SK-N-SH (cell line): ENCODE results near the gene DHX35. TPM values are rescaled to one million over a fixed set of nuclear protein-coding genes. Genes with fewer than 3 reads are reported as not detected.

ENCODE experiments used
- CTCF ChIA-PET: fragments of 300-600, 350-600 bp; formaldehyde crosslinking; extraction: SDS; loops from one replicate; lab custom pipeline; 2021; lab: Yijun Ruan, JAX
- POLR2A ChIA-PET: fragments of 350-600 bp; sonication (Branson Sonifier 250); formaldehyde crosslinking; extraction: SDS; loops from one replicate; lab custom pipeline; 2020; ENCODE audit warnings: antibody characterized with exemption, inconsistent platforms; lab: Yijun Ruan, JAX
- DNase-seq: peaks from one replicate; pipeline ENCODE4 v3.0.0; 2012
- H2AFZ ChIP-seq: fragments of 200-600 bp; sonication (generic); 2 replicates; pipeline ENCODE4 v1.8.1; 2016; ENCODE audit warnings: antibody characterized with exemption, mild to moderate bottlenecking, low read depth
- H3F3A ChIP-seq: fragments of 200-600 bp; sonication (generic); replicated peaks from 2 replicates; pipeline ENCODE3; 2016; ENCODE audit warnings: antibody characterized with exemption, mild to moderate bottlenecking; ENCODE audit not compliant: insufficient read depth
- H3K27ac ChIP-seq, 2 experiments: fragments of 200-500 bp in 1 of 2; fragments of 200-600 bp in 1 of 2; sonication (Bioruptor generic) in 1 of 2; sonication (generic), shearing (Covaris generic) in 1 of 2; 2 replicates each; pipeline versions ENCODE4 v1.5.1 to v1.6.1; 2014 to 2016; ENCODE audit warnings: low read depth in 2 of 2, inconsistent platforms in 1 of 2, low read length in 1 of 2, mild to moderate bottlenecking in 1 of 2, mixed read lengths in 1 of 2
- H3K27me3 ChIP-seq: fragments of 200-600 bp; sonication (generic), shearing (Covaris generic); 2 replicates; pipeline ENCODE4 v1.6.1; 2016; ENCODE audit warnings: mixed run types; ENCODE audit not compliant: insufficient read depth
- H3K36me3 ChIP-seq, 2 experiments: fragments of 200-500 bp in 1 of 2; fragments of 200-600 bp in 1 of 2; sonication (Bioruptor generic) in 1 of 2; sonication (generic) in 1 of 2; replicated peaks in 1 of 2; 2 replicates each; pipeline versions ENCODE3 to v1.5.1; 2014 to 2016; ENCODE audit warnings: low read length in 1 of 2, mild to moderate bottlenecking in 1 of 2; ENCODE audit not compliant: insufficient read depth in 2 of 2, control insufficient read depth in 1 of 2
- H3K4me1 ChIP-seq, 2 experiments: fragments of 200-500 bp in 1 of 2; fragments of 200-600 bp in 1 of 2; sonication (Bioruptor generic) in 1 of 2; sonication (generic), shearing (Covaris generic) in 1 of 2; 2 replicates each; pipeline versions ENCODE4 v1.5.1 to v1.6.1; 2014 to 2016; ENCODE audit warnings: low read depth in 1 of 2, low read length in 1 of 2, mixed run types in 1 of 2; ENCODE audit not compliant: insufficient read depth in 2 of 2, control insufficient read depth in 1 of 2
- H3K4me2 ChIP-seq: fragments of 200-600 bp; sonication (generic), shearing (Covaris generic); 2 replicates; pipeline ENCODE4 v1.6.1; 2017; ENCODE audit warnings: mixed run types
- H3K4me3 ChIP-seq, 2 experiments: fragments of 200-500 bp in 1 of 2; fragments of 200-600 bp in 1 of 2; sonication (Bioruptor generic) in 1 of 2; sonication (generic), shearing (Covaris generic) in 1 of 2; 2 replicates each; pipeline versions ENCODE4 v1.5.1 to v1.8.1; 2014 to 2016; ENCODE audit warnings: low read depth in 2 of 2, inconsistent platforms in 1 of 2, low read length in 1 of 2, mild to moderate bottlenecking in 1 of 2, mixed read lengths in 1 of 2, moderate library complexity in 1 of 2
- H3K79me2 ChIP-seq: fragments of 200-600 bp; sonication (generic); 2 replicates; pipeline ENCODE4 v1.8.1; 2017; ENCODE audit warnings: mild to moderate bottlenecking; ENCODE audit not compliant: insufficient read depth
- H3K9ac ChIP-seq: fragments of 200-600 bp; sonication (generic); 2 replicates; pipeline ENCODE4 v1.6.1; 2017; ENCODE audit warnings: mixed run types
- H3K9me2 ChIP-seq: fragments of 200-600 bp; sonication (generic); 2 replicates; pipeline ENCODE4 v1.6.1; 2017; ENCODE audit warnings: mixed run types
- H3K9me3 ChIP-seq: fragments of 200-600 bp; sonication (generic); 2 replicates; pipeline ENCODE4 v1.6.1; 2017; ENCODE audit warnings: mixed run types, mild to moderate bottlenecking, moderate library complexity
- H4K20me1 ChIP-seq: fragments of 200-600 bp; sonication (generic); 2 replicates; pipeline ENCODE4 v1.6.1; 2017; ENCODE audit warnings: mild to moderate bottlenecking, mixed run types; ENCODE audit not compliant: insufficient read depth
- ELF1 ChIP-seq: IDR thresholded peaks from 2 replicates; pipeline ENCODE4 v1.4.0; 2012
- EZH2phosphoT487 ChIP-seq: fragments of 200-600 bp; sonication (generic); IDR thresholded peaks from 2 replicates; pipeline ENCODE4 v1.6.1; 2017; ENCODE audit warnings: low read depth, mixed run types, mild to moderate bottlenecking, antibody characterized with exemption, moderate library complexity, borderline replicate concordance
- GABPA ChIP-seq: IDR thresholded peaks from 2 replicates; pipeline ENCODE4 v1.4.0; 2012; ENCODE audit warnings: low read depth, mild to moderate bottlenecking
- GATA2 ChIP-seq: sonication (generic); formaldehyde crosslinking; IDR thresholded peaks from 2 replicates; pipeline ENCODE4 v1.5.0; 2020; ENCODE audit warnings: mild to moderate bottlenecking, missing genetic modification reagents
- POLR2AphosphoS5 ChIP-seq: IDR thresholded peaks from 2 replicates; pipeline ENCODE4 v1.6.1; 2012; ENCODE audit warnings: low read depth, low read length
- RCOR1 ChIP-seq: fragments of 150-350 bp; IDR thresholded peaks from 2 replicates; pipeline ENCODE4 v1.6.1; 2017; ENCODE audit warnings: antibody characterized with exemption, low read length
- RFX5 ChIP-seq: IDR thresholded peaks from 2 replicates; pipeline ENCODE4 v1.6.1; 2012; ENCODE audit warnings: mild to moderate bottlenecking, improper control_type of control experiment, low read length
- SIN3A ChIP-seq: IDR thresholded peaks from 2 replicates; pipeline ENCODE4 v1.6.1; 2012; ENCODE audit warnings: low read depth, mild to moderate bottlenecking, low read length, moderate library complexity, borderline replicate concordance
- SMC3 ChIP-seq: IDR thresholded peaks from 2 replicates; pipeline ENCODE4 v1.6.1; 2012; ENCODE audit warnings: low read depth, low read length, improper control_type of control experiment
- YY1 ChIP-seq: IDR thresholded peaks from 2 replicates; pipeline ENCODE4 v1.4.0; 2012; ENCODE audit warnings: low read depth, mild to moderate bottlenecking
- WGBS: methylation state at CpG from one replicate; pipeline ENCODE4 v1.1.6; 2017; ENCODE audit warnings: low lambda C conversion rate; 5-methylcytosine and 5-hydroxymethylcytosine counted together
- polyA plus RNA-seq, 3 experiments: library from polyadenylated mRNA; depleted of rRNA; stranded (reverse); fragments of >200 nt; gene quantifications; 2 replicates each; pipeline ENCODE4 v1.2.3, GENCODE V29; 2012
- TF ChIP-seq, protein P1 (sequence below): IDR thresholded peaks from 2 replicates; pipeline ENCODE4 v1.4.0; 2012; ENCODE audit warnings: low read depth, borderline replicate concordance
- TF ChIP-seq, protein P2 (sequence below): IDR thresholded peaks from 2 replicates; pipeline ENCODE4 v1.4.0; 2012; ENCODE audit warnings: low read depth

The DHX35 gene
- polyA plus RNA-seq, 1 of the 3 experiments (the other 2 are of a cell fraction), result 17.1 TPM

DNA sequence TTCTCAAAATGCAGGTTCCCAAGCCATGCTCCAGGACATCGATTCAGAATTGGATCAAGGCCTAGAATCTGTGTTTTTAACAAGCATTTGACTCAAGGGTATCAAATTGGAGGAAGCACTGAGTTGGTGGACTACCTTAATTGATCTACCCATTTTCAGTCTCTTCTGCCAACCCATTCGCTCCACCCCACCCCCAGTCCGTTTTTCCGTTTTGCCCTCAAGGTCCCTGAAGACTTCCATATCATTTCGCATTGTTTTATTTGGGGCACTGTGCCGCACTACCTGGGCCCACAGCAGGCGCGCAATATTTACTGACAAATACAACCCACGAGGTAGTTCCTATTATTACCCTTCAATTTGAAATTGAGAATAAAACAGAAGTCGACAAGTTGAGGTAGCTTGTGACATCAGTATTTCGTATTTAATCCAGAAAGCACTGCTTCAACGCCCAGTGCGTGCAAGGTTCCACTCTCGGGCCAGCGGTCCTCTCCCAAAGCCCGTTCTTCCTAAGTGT, 557 bp upstream of the DHX35 start:
- Histone ChIP-seq H3K27ac (peak overlapping the region; percentile 15 to 76), H3K9ac (peak overlapping the region; percentile 49; the same call in 1 of the 2 replicates), H4K20me1 (no peaks in the 10 kb centered on the region), H3K27me3 (no peaks in the 10 kb centered on the region), H3K79me2 (peaks cover 43% of the 10 kb centered on the region), H2AFZ (peak overlapping the region; percentile 93), H3K4me2 (peak overlapping the region; percentile 50), H3K4me3 (peak overlapping the region; percentile 56 to 100), H3K4me1 (peaks cover 7 to 9% of the 10 kb centered on the region in 2 experiments; a peak in 3 of 4 replicates), H3K36me3 (peaks cover 7 to 9% of the 10 kb centered on the region in 2 experiments), H3K9me2 (no peaks in the 10 kb centered on the region), H3K9me3 (no peaks in the 10 kb centered on the region), H3F3A (peaks cover 13% of the 10 kb centered on the region)
- TF ChIP-seq POLR2AphosphoS5 (no peak), SMC3 (no peak), RCOR1 (no peak), GABPA (no peak), ELF1 (no peak), EZH2phosphoT487 (no peak)
- TF ChIP-seq, protein P1, sequence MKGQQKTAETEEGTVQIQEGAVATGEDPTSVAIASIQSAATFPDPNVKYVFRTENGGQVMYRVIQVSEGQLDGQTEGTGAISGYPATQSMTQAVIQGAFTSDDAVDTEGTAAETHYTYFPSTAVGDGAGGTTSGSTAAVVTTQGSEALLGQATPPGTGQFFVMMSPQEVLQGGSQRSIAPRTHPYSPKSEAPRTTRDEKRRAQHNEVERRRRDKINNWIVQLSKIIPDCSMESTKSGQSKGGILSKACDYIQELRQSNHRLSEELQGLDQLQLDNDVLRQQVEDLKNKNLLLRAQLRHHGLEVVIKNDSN, result no peak
- ChIA-PET CTCF (interaction anchor here (0.6 to 2.7 kb wide), 10 partner anchors 8 to 316 kb away, joined by 3 to 20 read pairs (median 4); partner anchors contain the start of gene FAM83D), POLR2A (interaction anchor here (0.9 to 1.7 kb wide), 7 partner anchors 11 to 91 kb away, joined by 3 to 20 read pairs (median 4); partner anchors contain the start of gene FAM83D)
- 36% methylated on average over 16 of the region's 16 CpGs for WGBS
- no peak for DNase-seq

DNA sequence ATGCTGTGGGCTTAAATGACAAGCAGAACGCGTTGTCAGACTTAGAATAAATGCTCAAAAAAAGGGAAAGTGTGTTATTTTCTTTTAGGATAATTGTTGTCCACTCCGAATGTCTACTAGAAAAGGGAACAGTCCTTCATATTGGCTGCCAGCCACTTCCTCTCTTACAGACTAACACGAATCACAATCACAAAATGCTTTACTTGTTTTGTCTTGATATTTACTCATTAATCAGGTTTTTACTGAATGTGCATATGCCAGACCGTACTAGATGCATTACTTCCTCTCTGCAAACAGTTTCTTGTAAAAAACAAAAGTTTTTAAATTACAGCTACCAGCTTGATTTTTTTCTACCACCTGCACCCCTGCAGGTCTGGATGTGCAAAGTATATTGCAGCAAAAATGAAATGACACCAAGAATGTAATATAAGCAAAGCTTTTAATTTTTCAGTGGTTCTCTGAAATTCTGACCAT, 821 bp downstream of the DHX35 start:
- ChIA-PET POLR2A (interaction anchor here (0.9 to 1.7 kb wide), 4 partner anchors 10 to 289 kb away, joined by 3 to 20 read pairs (median 4); partner anchors contain the start of gene FAM83D), CTCF (interaction anchor here (0.6 to 2.7 kb wide), 10 partner anchors 9 to 318 kb away, joined by 3 to 20 read pairs (median 4); partner anchors contain the start of gene FAM83D)
- Histone ChIP-seq H3K27ac (peak overlapping the region; percentile 89 to 93), H3K9me2 (no peaks in the 10 kb centered on the region), H3K9ac (peak overlapping the region; percentile 92), H3F3A (peaks cover 10% of the 10 kb centered on the region), H3K4me2 (peak overlapping the region; percentile 79), H3K9me3 (no peaks in the 10 kb centered on the region), H2AFZ (peak overlapping the region; percentile 85; the same call in 1 of the 2 replicates), H4K20me1 (no peaks in the 10 kb centered on the region), H3K4me3 (peak overlapping the region; percentile 93 to 100), H3K27me3 (no peaks in the 10 kb centered on the region), H3K79me2 (peaks cover 57% of the 10 kb centered on the region), H3K36me3 (peaks cover 7 to 13% of the 10 kb centered on the region in 2 experiments), H3K4me1 (peaks cover 7 to 9% of the 10 kb centered on the region in 2 experiments; a peak in 3 of 4 replicates)
- WGBS, result 9% methylated on average over 5 of the region's 5 CpGs
- TF ChIP-seq, protein P2, sequence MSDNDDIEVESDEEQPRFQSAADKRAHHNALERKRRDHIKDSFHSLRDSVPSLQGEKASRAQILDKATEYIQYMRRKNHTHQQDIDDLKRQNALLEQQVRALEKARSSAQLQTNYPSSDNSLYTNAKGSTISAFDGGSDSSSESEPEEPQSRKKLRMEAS, result no peak
- no peak for TF ChIP-seq YY1
- no peak for DNase-seq

DNA sequence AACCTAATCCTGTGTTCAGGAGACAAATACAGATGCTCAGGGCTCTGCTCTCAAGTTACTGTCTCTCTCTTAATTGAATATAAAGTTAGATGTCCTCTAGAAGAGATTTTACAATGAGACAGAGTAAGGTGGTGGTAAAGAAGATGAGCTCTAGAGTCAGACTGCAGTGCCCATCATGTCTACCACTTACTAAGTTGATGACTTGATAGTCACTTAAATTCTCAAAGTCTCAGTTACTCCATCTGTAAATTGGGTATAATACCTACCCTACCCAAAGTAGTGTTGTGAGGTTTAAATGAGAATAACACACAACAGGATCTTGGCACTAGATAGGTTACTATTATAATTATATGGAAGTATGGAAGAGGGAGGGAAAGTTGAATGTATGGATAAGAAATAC, 1.6 kb downstream of the DHX35 start:
- ChIA-PET POLR2A (no interaction called here), CTCF (interaction anchor here (1.6 to 2.7 kb wide), 5 partner anchors 10 to 85 kb away, joined by 4 to 20 read pairs (median 7); partner anchors contain the start of gene FAM83D)
- Histone ChIP-seq H4K20me1 (no peaks in the 10 kb centered on the region), H3K4me3 (no peak overlapping the region), H3K9me3 (no peaks in the 10 kb centered on the region), H3K27me3 (no peaks in the 10 kb centered on the region), H3K4me1 (peaks cover 7 to 9% of the 10 kb centered on the region in 2 experiments; a peak in 3 of 4 replicates), H3K36me3 (peaks cover 7 to 13% of the 10 kb centered on the region in 2 experiments), H3K27ac (no peak overlapping the region), H3K9ac (no peak overlapping the region), H3K4me2 (peak overlapping the region; percentile 79), H3F3A (peaks cover 10% of the 10 kb centered on the region), H2AFZ (no peak overlapping the region), H3K79me2 (peaks cover 64% of the 10 kb centered on the region), H3K9me2 (no peaks in the 10 kb centered on the region)
- TF ChIP-seq SIN3A, result no peak
- no peak for TF ChIP-seq GATA2 (CRISPR knock-in tag)
- no peak for TF ChIP-seq RFX5
- no peak for DNase-seq
